Neural progenitor cell (in vitro differentiated cells): ENCODE measurements around the gene TNNT3.

Source experiments
- EZH2phosphoT487 ChIP-seq: fragments of 200-600 bp; sonication (generic); IDR thresholded peaks from 2 replicates; pipeline ENCODE4 v1.6.1; 2017; ENCODE audit warnings: antibody characterized with exemption
- TF ChIP-seq, protein P1 (sequence below): fragments of 200-600 bp; sonication (generic); IDR thresholded peaks from 2 replicates; pipeline ENCODE4 v1.5.1; 2017; ENCODE audit warnings: antibody characterized with exemption, mild to moderate bottlenecking

DNA sequence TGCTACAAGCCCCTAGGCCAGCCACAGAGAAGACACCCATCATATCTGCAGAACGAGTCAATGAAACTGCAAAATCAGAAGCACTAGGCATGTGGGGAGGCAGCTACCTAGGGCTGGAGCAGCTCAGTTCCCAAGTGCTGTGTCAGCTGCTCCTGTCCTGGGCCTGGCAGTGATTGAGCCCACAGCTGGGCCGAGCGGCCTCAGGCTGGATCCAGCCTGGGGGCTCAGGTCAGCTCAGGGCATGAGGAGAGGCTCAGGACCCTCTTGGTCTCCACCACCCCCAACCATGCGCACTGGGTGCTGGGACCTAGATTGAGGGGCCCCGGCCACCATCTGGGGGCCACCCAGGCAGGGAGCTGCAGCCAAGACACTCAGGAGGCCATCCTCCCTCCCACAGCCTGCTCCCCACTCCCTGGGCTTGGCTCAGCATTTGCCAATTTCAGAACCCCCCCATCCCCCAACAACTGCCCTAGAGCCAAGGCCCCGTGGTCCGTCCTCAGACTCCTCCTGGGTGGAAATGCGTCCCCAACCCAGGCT is 2.4 kb upstream of the TNNT3 start:
- TF ChIP-seq, protein P1, sequence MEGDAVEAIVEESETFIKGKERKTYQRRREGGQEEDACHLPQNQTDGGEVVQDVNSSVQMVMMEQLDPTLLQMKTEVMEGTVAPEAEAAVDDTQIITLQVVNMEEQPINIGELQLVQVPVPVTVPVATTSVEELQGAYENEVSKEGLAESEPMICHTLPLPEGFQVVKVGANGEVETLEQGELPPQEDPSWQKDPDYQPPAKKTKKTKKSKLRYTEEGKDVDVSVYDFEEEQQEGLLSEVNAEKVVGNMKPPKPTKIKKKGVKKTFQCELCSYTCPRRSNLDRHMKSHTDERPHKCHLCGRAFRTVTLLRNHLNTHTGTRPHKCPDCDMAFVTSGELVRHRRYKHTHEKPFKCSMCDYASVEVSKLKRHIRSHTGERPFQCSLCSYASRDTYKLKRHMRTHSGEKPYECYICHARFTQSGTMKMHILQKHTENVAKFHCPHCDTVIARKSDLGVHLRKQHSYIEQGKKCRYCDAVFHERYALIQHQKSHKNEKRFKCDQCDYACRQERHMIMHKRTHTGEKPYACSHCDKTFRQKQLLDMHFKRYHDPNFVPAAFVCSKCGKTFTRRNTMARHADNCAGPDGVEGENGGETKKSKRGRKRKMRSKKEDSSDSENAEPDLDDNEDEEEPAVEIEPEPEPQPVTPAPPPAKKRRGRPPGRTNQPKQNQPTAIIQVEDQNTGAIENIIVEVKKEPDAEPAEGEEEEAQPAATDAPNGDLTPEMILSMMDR: no peak
- no peak for TF ChIP-seq EZH2phosphoT487
